ENCODE results near the gene ZNF609. TPM values are rescaled to one million over a fixed set of nuclear protein-coding genes. Genes with fewer than 3 reads are reported as not detected.

Gene ZNF609
- total and polyA plus RNA-seq, 2 experiments from 2014 or later: 12.5 to 23.0 TPM

DNA sequence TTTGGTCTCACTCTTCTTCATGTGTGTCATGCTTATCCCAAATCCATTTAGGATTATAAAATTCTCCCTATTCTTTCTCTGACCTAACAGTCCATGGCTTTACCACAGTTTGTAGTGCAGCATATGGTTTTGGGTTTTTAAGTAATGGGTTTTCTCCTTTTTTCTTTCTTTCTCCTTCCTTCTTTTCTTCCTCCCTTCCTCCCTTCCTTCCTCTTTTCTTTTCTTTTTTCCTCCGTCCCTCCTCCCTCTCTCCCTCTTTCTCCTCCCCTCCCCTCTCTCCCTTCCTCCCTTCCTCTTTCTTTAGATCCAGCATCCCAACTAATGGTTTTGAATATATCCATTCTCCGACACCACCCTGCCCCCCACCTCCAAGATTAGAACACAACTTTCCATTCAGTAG, 196.1 kb downstream of the ZNF609 start:
- no peaks in the 10 kb centered on the region for H3K27me3 ChIP-seq
- H3K4me3 ChIP-seq: no peak overlapping the region
- H2AFZ ChIP-seq: no peak overlapping the region
- H3K9me2 ChIP-seq (replicated peaks; ENCODE audit: insufficient read depth): no peaks in the 10 kb centered on the region
- H3K4me1 ChIP-seq (ENCODE audit: insufficient read depth): peaks cover 10% of the 10 kb centered on the region
- 100% methylated on average over 1 of the region's 2 CpGs for WGBS (ENCODE audit: low lambda C conversion rate, missing lambda C conversion rate)
- no peaks in the 10 kb centered on the region for H3K9me3 ChIP-seq (ENCODE audit: low read depth)
- H3K4me2 ChIP-seq: no peak overlapping the region
- no peak overlapping the region for H3K27ac ChIP-seq
- H3K79me2 ChIP-seq: peaks cover 50% of the 10 kb centered on the region
- H4K20me1 ChIP-seq (ENCODE audit: insufficient read depth, poor library complexity, severe bottlenecking): peaks cover 6% of the 10 kb centered on the region
- no peak for DNase-seq (ENCODE audit: low spot score)
- H3K36me3 ChIP-seq (replicated peaks; ENCODE audit: insufficient read depth, low read depth): no peaks in the 10 kb centered on the region
- TF ChIP-seq, protein P1, sequence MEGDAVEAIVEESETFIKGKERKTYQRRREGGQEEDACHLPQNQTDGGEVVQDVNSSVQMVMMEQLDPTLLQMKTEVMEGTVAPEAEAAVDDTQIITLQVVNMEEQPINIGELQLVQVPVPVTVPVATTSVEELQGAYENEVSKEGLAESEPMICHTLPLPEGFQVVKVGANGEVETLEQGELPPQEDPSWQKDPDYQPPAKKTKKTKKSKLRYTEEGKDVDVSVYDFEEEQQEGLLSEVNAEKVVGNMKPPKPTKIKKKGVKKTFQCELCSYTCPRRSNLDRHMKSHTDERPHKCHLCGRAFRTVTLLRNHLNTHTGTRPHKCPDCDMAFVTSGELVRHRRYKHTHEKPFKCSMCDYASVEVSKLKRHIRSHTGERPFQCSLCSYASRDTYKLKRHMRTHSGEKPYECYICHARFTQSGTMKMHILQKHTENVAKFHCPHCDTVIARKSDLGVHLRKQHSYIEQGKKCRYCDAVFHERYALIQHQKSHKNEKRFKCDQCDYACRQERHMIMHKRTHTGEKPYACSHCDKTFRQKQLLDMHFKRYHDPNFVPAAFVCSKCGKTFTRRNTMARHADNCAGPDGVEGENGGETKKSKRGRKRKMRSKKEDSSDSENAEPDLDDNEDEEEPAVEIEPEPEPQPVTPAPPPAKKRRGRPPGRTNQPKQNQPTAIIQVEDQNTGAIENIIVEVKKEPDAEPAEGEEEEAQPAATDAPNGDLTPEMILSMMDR (IDR thresholded peaks at IDR 0.05; ENCODE audit: poor library complexity): no peak
- no peak for TF ChIP-seq EZH2phosphoT487 (IDR thresholded peaks at IDR 0.05; ENCODE audit: low read depth, severe bottlenecking, unreplicated experiment)
- TF ChIP-seq EZH2 (IDR thresholded peaks at IDR 0.05; ENCODE audit: borderline replicate concordance): no peak

DNA sequence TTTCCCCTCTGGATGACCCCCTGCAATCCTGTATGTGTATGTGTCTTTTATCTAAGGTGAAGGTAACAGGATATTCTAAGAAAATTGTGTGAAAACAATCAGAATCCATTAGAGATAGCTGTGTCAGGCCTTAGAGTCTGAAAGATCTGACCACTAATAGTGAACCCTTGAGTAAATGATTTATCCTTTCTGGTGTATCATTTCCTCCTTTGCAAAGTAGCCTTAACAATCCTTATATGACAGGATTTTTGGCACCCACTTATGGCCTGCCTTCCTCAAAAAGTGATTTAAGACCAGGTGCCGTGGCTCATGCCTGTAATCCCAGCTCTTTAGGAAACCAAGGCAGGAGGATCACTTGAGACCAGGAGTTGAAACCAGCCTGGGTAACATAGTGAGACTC, 204.8 kb downstream of the ZNF609 start:
- DNase-seq (ENCODE audit: low spot score): no peak
- H3K4me1 ChIP-seq (ENCODE audit: insufficient read depth): no peaks in the 10 kb centered on the region
- H3K27me3 ChIP-seq: no peaks in the 10 kb centered on the region
- H3K4me3 ChIP-seq: no peak overlapping the region
- no peaks in the 10 kb centered on the region for H3K36me3 ChIP-seq (replicated peaks; ENCODE audit: insufficient read depth, low read depth)
- H4K20me1 ChIP-seq (ENCODE audit: insufficient read depth, poor library complexity, severe bottlenecking): peaks cover 3% of the 10 kb centered on the region
- 92% methylated on average over 1 of the region's 1 CpG for WGBS (ENCODE audit: low lambda C conversion rate, missing lambda C conversion rate)
- no peak overlapping the region for H3K4me2 ChIP-seq
- H3K27ac ChIP-seq: no peak overlapping the region
- TF ChIP-seq EZH2phosphoT487 (IDR thresholded peaks at IDR 0.05; ENCODE audit: low read depth, severe bottlenecking, unreplicated experiment) (no peak), EZH2 (IDR thresholded peaks at IDR 0.05; ENCODE audit: borderline replicate concordance) (no peak)
- TF ChIP-seq, protein P1 (IDR thresholded peaks at IDR 0.05; ENCODE audit: poor library complexity): no peak
- peaks cover 50% of the 10 kb centered on the region for H3K79me2 ChIP-seq
- no peak overlapping the region for H2AFZ ChIP-seq
- H3K9me2 ChIP-seq (replicated peaks; ENCODE audit: insufficient read depth): no peaks in the 10 kb centered on the region
- H3K9me3 ChIP-seq (ENCODE audit: low read depth): no peaks in the 10 kb centered on the region

DNA sequence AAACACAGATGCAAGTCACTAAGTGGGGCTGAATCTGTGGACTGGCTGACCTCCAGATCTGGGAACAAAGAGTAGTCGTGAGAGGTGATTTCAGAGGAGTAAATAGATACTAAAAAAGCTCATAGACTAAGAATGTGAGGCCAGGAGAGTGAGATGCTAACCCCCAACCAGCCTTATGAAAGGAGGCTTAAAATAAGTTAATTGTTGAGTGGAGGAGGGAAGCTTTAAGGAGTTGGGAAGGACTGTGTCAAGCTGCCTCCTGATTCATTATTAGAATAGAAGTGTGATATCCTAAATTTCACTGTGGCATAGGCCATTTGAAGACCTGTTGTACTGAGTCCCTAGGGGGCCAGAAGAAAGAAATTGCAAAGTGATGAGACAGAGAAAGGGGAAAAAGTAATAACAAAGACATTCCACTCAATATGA, 207.4 kb downstream of the ZNF609 start:
- Histone ChIP-seq H4K20me1 (ENCODE audit: insufficient read depth, poor library complexity, severe bottlenecking) (peaks cover 3% of the 10 kb centered on the region), H3K79me2 (peaks cover 25% of the 10 kb centered on the region), H3K9me3 (ENCODE audit: low read depth) (no peaks in the 10 kb centered on the region), H3K27me3 (no peaks in the 10 kb centered on the region), H3K27ac (no peak overlapping the region), H3K9me2 (replicated peaks; ENCODE audit: insufficient read depth) (no peaks in the 10 kb centered on the region), H3K36me3 (replicated peaks; ENCODE audit: insufficient read depth, low read depth) (no peaks in the 10 kb centered on the region), H3K4me3 (no peak overlapping the region), H3K4me1 (ENCODE audit: insufficient read depth) (no peaks in the 10 kb centered on the region), H3K4me2 (no peak overlapping the region), H2AFZ (no peak overlapping the region)
- 79% methylated on average over 1 of the region's 1 CpG for WGBS (ENCODE audit: low lambda C conversion rate, missing lambda C conversion rate)
- TF ChIP-seq EZH2phosphoT487 (IDR thresholded peaks at IDR 0.05; ENCODE audit: low read depth, severe bottlenecking, unreplicated experiment) (no peak), EZH2 (IDR thresholded peaks at IDR 0.05; ENCODE audit: borderline replicate concordance) (no peak)
- TF ChIP-seq, protein P1 (IDR thresholded peaks at IDR 0.05; ENCODE audit: poor library complexity): no peak
- DNase-seq (ENCODE audit: low spot score): no peak

DNA sequence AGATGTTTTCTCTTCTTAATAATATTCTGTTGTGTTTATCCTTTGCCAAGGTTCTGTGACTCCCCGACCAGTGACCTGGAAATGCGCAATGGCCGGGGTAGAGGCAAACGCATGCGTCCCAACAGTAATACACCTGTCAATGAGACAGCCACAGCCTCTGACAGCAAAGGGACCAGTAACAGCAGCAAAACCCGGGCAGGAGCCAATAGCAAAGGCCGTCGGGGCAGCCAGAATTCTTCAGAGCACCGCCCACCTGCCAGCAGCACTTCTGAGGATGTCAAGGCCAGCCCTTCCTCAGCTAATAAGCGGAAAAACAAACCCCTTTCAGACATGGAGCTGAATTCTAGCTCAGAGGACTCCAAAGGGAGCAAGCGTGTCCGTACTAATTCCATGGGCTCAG, 213.5 kb downstream of the ZNF609 start:
- no peaks in the 10 kb centered on the region for H4K20me1 ChIP-seq (ENCODE audit: insufficient read depth, poor library complexity, severe bottlenecking)
- no peak for DNase-seq (ENCODE audit: low spot score)
- H2AFZ ChIP-seq: no peak overlapping the region
- H3K27me3 ChIP-seq: no peaks in the 10 kb centered on the region
- H3K79me2 ChIP-seq: no peaks in the 10 kb centered on the region
- H3K9me2 ChIP-seq (replicated peaks; ENCODE audit: insufficient read depth): no peaks in the 10 kb centered on the region
- no peak overlapping the region for H3K4me2 ChIP-seq
- no peaks in the 10 kb centered on the region for H3K9me3 ChIP-seq (ENCODE audit: low read depth)
- 93% methylated on average over 12 of the region's 12 CpGs for WGBS (ENCODE audit: low lambda C conversion rate, missing lambda C conversion rate)
- H3K27ac ChIP-seq: no peak overlapping the region
- no peak overlapping the region for H3K4me3 ChIP-seq
- TF ChIP-seq EZH2phosphoT487 (IDR thresholded peaks at IDR 0.05; ENCODE audit: low read depth, severe bottlenecking, unreplicated experiment): no peak
- TF ChIP-seq EZH2 (IDR thresholded peaks at IDR 0.05; ENCODE audit: borderline replicate concordance): no peak
- TF ChIP-seq, protein P1 (IDR thresholded peaks at IDR 0.05; ENCODE audit: poor library complexity): no peak
- H3K4me1 ChIP-seq (ENCODE audit: insufficient read depth): no peaks in the 10 kb centered on the region
- H3K36me3 ChIP-seq (replicated peaks; ENCODE audit: insufficient read depth, low read depth): no peaks in the 10 kb centered on the region
